Measurements from ENCODE around the gene PARVA.

The PARVA gene

GRCh38 chr11:12434325-12434654, 56.9 kb downstream of the PARVA start:
- FAIRE-seq, result no peak

- no peak for FAIRE-seq
Observed at GRCh38 chr11:12435264-12435663, 57.9 kb downstream of the PARVA start.

DNA sequence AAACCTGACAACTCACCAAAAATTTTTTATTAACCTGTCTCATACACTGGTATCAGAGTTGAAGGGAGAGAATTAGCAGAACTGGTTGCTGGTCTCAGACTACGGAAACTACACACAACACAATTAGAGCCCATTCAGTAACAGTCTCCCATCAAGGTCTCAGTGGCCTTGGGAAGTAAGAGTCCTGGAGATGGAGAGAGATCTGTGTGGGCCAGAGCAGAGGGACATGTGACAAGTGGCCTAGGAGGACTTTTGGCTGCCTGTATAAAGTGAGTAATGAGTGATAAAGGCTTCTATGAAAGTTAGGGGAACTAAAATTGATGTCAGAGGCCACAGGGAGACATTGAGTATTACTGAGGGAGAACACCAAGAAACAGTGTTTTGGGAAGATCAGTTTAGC, 58.9 kb downstream of the PARVA start:
- FAIRE-seq, result no peak

DNA sequence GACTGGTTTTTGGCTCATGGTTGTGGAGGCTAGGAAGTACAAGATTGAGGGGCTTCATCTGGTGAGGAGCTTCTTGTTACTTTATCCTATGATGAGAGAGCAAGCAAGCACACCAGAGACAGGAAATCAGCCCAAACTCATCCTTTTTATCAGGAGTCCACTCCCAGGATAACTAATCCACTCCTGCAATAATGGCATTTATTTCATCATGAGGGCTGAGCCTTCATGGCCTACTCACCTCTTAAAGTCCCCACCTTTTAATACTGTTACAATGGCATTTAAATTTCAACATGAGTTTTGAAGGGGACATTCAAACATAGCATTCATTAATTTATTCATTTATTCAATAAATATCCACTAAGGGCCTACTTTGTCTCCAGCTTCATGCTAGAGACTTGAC, 60.9 kb downstream of the PARVA start:
- FAIRE-seq, result no peak

DNA sequence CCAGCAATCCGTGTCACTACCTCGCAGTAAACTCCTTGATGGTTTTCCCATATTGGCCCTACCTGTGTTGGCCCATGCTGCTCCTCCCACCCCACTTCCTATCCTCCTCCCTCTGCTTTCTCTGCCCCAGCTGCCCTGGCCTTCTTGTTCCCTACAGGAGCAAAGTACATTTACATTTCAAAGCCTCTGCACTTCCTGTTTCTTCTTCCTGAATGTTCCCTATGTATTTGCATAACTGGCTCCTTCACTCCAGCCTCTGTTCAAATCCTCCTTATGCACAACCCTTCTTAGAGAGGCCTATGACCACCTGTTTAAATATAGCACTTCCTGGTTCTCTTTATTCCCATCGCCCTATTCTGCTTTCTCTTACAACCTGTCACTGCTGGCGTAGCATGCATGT, 62.2 kb downstream of the PARVA start:
- FAIRE-seq, result no peak

DNA sequence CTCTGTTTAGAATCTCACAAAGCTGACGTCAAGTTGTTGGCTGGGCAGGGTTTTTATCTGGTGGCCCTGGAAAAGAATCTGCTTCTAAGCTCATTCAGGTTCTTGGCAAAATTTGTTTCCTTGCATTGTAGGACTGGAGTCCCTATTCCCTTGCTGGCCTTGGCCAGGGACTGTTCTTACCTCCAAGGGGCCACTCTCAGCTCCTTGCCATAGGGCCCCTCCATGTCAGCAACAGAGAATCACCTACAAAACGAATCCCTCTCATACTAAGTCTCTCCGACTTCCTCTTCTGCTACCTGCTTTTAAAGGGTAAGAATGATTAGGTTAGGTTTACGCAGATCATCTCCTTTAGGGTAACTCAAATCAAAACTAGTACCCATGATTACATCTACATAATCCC, 63.2 kb downstream of the PARVA start:
- no peak for FAIRE-seq

- FAIRE-seq, result no peak
Observed at GRCh38 chr11:12441231-12441861, 64.0 kb downstream of the PARVA start.

- no peak for FAIRE-seq
Observed at GRCh38 chr11:12444601-12445000, 67.2 kb downstream of the PARVA start.

DNA sequence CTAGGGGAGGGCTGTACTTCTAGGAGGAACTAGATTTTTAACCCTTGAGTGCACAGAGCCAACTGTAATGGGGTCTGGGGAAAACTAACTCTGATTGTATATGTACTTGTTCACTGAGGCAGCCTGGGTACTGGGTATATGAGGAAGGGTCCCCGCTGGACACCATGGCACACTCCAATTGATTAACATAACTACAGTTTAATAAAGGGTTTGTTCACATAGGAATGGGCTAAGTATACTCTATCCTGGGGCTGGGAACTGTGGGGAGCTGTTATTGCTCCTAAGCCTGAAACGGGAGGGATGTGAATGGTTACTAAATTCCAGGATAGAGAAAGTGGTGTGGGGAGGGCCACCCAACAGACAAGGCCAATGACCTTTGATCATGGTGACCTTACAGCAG, 67.6 kb downstream of the PARVA start:
- no peak for FAIRE-seq

DNA sequence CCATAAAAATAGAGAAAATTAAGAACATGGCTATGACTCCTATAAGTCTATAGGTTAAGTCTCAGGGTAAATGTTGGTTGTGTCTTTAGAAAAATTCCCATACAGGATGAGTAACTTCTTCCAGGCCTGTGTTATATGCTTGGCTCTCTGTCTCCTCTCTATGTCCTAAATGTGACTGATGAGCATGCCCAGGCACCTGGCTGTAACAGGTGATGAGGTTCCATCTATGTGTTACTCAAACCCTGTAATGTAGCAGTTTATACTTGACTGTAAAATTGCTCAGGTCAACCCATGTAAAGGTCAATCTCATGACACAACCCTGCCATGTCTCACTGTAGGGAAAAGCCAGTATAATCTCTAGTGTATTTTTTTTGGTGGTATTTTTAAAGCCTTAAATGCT, 69.5 kb downstream of the PARVA start:
- no peak for FAIRE-seq

DNA sequence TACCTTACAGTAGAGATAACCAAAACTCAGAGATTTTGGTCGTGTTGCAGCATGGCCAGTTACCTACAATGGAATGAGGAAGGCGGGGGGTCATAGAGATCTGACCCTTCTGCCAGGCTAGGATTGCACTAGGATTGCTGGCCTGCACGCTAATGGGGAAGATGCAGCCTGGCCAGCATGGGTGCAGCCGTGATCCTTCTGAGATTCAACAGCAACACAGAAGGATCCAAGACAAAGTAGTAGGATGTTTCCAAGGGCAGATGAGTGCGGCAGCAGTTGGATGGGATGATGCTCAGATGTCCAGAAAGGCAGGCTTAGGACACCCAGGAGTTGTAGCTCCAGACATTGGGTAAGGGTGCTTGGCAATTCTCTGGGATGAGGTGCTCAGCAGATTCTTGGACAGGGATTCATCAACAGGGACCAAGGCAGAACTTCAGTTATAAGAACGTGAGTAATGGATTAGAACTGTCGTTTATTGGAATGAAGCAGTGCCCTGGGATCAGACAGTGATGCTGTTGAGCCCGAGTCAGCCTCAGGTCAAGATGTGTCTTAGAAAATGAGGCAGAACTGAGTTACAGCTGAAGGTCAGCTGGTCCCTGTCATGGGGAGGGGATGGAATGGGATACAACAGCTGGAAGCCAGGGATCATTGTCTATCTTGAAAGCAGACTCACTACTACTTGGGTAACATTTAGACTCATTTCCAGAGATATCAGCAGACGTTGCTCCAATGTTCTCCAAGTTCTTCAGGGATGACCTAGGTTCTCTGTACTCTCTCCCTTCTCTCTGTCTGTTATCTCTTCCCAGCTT, 71.0 kb downstream of the PARVA start:
- FAIRE-seq, result no peak

GRCh38 chr11:12449961-12450715, 72.8 kb downstream of the PARVA start:
- no peak for FAIRE-seq

DNA sequence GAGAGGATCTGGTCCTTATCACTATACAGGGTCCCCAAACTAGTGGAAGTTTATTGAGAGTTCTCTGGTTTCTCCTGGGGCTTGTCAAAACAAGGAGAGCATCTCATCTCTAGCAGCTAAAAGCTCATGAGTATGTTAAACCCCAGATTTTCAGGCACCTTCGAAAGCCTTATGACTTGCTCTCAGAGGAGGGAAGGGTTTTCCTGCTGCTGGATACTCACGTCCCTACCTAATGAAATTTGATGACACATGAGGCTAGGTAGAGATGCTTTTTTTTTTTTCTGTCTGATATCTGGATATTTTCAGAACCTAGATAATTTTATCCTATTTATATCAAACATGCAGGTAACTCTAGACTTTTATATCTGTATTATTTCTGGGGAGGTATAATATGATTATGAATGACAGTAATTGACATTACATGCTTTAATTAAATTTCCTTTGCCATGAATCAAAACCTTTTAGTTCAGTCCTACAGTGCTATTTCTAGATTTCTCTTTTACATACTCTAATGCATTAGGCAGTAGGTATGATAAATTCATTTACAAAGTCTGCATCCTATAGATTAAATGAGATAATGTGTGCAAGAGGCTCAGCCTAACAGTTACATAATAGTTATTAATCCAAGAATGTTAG, 73.9 kb downstream of the PARVA start:
- FAIRE-seq, result no peak

DNA sequence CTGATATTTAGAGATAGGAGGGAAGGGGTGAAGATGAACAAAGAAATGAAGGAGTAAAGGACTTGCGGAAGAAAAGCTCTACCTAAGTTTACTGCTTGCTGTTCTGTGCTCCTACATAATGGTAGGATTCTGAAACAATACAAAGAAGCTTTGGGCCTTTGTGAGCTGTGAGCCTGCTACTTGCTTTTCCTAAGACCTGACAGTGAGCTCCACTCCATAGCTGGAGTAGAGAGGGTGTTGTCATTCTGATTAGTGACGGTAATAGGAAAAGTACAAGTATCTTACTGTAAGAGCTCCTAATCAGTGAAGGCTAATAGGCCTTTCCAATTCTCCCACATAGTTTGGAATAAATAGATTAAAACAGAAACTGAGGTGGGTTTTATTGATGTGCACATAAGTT, 75.9 kb downstream of the PARVA start:
- no peak for FAIRE-seq

GRCh38 chr11:12454782-12455181, 77.4 kb downstream of the PARVA start:
- FAIRE-seq, result no peak

- FAIRE-seq, result no peak
Observed at GRCh38 chr11:12455938-12456337, 78.6 kb downstream of the PARVA start.

DNA sequence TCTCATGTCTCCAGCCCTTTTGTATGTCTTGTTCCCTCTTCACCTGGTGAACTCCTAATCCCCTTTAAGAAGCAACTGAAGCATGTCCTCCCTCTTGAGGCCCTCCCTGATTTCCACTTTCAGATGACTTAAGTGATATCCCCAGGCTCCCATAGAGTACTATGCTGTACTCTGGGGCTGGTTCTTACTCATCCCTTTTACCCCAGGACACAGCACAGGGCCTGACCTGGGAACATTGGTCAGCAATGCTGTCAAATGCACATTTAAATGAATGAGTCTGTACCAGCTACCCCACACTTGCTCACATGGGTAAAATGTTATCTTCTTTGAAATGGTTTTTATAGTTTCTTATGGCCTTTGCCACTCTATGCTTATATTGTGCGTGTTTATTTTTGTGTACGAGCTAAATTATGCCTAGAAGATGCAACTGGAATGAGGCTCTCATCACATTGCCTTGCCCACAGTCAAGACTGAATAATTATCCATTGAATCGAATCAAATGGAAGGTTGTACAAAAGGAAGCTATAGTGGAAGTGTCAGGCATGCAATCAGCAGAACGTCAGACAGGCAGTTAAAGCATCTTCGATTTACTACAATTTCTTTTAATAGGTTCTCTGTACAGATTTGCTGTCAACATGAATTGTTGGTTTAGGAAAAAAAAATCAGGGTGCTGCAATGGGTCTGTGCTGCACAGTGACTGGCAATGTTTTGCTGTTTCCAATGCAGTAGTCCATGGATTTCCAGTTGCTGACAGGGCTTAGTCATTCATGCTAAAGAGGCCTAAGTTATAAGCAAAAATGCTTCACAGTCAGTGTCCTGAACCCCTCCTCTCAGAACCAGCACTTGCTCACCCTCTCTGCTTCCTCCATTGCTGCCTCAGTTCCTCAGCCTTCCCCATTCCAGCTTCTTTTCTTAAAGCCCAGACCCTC, 79.5 kb downstream of the PARVA start:
- FAIRE-seq, result no peak

GRCh38 chr11:12458042-12458441, 80.7 kb downstream of the PARVA start:
- no peak for FAIRE-seq

DNA sequence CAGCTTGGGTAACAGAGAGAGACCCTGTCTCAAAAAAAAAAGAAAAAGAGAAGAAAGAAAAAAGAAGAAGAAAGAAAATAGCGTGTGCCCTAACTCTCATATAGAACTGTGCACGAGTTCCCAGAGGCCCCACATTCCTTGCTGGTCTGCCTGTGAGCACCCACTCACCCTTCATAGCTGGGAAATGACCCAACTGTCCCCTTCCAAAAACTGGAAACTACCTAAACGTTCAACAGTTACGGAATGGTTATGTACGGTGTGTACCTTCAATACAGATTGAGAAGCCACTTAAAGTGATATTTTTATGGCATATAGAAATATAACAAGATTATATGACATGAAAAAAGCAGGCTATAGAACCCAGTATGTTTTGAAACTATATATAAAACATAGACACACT, 82.0 kb downstream of the PARVA start:
- FAIRE-seq, result no peak

- no peak for FAIRE-seq
Observed at GRCh38 chr11:12459865-12460444, 82.6 kb downstream of the PARVA start.

DNA sequence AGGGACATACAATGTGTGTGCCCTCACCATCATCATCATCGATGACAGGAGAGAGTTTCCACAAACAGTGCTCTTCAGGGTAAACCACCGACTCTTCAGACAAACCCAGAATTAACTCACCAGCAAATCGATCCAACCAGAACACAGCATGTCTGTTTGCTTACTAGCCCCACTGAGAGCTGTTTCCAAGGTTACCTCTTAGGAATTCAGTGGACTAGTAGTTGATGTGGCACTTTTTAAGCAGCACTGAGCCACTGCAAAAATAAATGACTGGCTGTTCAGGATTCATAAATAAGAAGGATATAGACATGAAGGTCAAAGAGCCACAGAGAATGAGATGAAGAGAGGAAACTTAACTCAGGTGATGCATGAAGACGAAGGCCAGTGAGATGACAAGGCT, 83.1 kb downstream of the PARVA start:
- FAIRE-seq, result no peak

DNA sequence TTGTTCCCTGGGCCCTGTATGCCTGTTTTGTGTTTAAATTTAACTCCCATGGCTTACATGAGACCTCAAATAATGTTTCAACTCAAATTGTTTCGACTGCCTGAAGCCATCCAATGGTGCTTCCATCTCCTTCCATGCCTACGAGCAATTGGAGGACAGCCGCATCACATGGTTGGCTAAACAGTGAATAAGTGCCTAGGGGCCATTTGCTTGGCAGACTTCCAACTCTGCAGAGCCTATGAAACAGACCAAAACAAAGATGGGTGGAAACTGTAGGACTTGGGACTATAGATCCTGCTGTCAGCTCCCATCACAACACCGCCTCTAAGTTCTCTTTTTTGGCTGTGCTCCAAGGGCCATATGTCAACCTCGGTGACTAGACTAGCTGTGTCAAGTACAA, 84.1 kb downstream of the PARVA start:
- no peak for FAIRE-seq

Measured in A204.1 (cell line).